ENCODE measurements around the gene ATRNL1. TPM values are rescaled to one million over a fixed set of nuclear protein-coding genes. Genes with fewer than 3 reads are reported as not detected.

Gene ATRNL1
- total and polyA plus RNA-seq, 2 of the 8 experiments (the other 6 are each of a cell fraction or from before 2014, with no cell fraction given) = 5.1 to 17.6 TPM

DNA sequence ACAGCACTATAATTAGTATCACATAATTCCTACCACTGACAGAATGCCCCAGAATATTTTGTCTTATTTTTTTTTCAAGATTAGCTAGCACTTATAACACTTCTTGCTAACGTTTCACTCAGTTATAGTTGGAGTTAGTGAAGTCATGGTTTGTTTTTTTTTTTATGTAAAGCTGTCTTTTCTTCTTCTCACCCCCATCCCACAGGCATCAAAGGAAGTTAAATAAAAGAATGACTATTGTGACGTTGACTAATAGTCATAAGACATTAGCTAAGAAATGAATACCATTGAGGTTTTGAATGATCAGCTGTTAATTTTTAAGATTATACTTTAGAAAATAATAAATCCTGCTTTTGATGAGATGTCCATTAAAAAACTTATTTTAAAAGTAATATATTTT is 681.6 kb downstream of the ATRNL1 start:
- Histone ChIP-seq H3K23me2 (ENCODE audit: low read depth, low read length) (no peaks in the 10 kb centered on the region), H3K79me1 (ENCODE audit: low read depth, low read length) (no peaks in the 10 kb centered on the region), H3K27me3 (replicated peaks in 1 of 4; ENCODE audit: control insufficient read depth in 3 of 4, extremely low read depth in 1 of 4, insufficient read depth in 3 of 4, low read length in 3 of 4) (no peaks in the 10 kb centered on the region), H2AFZ (ENCODE audit: low read length) (no peak overlapping the region), H3K4me2 (ENCODE audit: insufficient read depth in 1 of 2, low read depth in 2 of 2, low read length in 2 of 2) (no peak overlapping the region), H4K5ac (ENCODE audit: insufficient read length, low read depth, low read length) (no peak overlapping the region), H3K36me3 (ENCODE audit: control insufficient read depth in 2 of 4, insufficient read depth in 4 of 4, low read length in 3 of 4) (no peaks in the 10 kb centered on the region), H3K9ac (replicated peaks in 1 of 4; ENCODE audit: extremely low read depth in 1 of 4, low read depth in 3 of 4, low read length in 3 of 4) (no peak overlapping the region), H3K23ac (ENCODE audit: insufficient read length) (no peak overlapping the region), H2BK12ac (ENCODE audit: low read depth, low read length) (no peak overlapping the region), H3K4ac (replicated peaks; ENCODE audit: insufficient read length, low read depth, low read length) (no peak overlapping the region), H4K8ac (ENCODE audit: extremely low read depth, insufficient read depth, low read length) (no peak overlapping the region), H3K79me2 (ENCODE audit: control insufficient read depth in 1 of 2, insufficient read depth in 2 of 2, low read length in 2 of 2) (no peaks in the 10 kb centered on the region), H4K20me1 (replicated peaks in 1 of 2; ENCODE audit: control insufficient read depth in 1 of 2, insufficient read depth in 2 of 2, low read length in 2 of 2) (no peaks in the 10 kb centered on the region), H2BK120ac (replicated peaks; ENCODE audit: low read depth, low read length) (no peak overlapping the region), H2AK5ac (ENCODE audit: low read depth, low read length) (no peak overlapping the region), H3K14ac (ENCODE audit: insufficient read length) (no peak overlapping the region), H2BK20ac (ENCODE audit: low read length) (no peak overlapping the region), H3K4me3 (ENCODE audit: extremely low read depth in 1 of 4, insufficient read depth in 2 of 4, low read depth in 3 of 4, low read length in 4 of 4) (no peak overlapping the region), H4K91ac (replicated peaks; ENCODE audit: insufficient read length, low read length) (no peak overlapping the region), H3K27ac (ENCODE audit: low read depth, low read length) (no peak overlapping the region), H3K18ac (ENCODE audit: extremely low read depth, low read length) (no peak overlapping the region), H3K9me3 (ENCODE audit: insufficient read depth in 2 of 2, low read depth in 1 of 2, low read length in 1 of 2) (no peaks in the 10 kb centered on the region), H2BK5ac (ENCODE audit: low read depth, low read length) (no peak overlapping the region), H3K56ac (replicated peaks; ENCODE audit: insufficient read length, low read depth, low read length) (no peak overlapping the region), H2BK15ac (ENCODE audit: low read length) (no peak overlapping the region), H3K4me1 (replicated peaks in 1 of 4; ENCODE audit: control insufficient read depth in 3 of 4, insufficient read depth in 4 of 4, low read length in 3 of 4) (no peaks in the 10 kb centered on the region)
- WGBS, 2 experiments (ENCODE audit: extremely low coverage in 1 of 2, insufficient coverage in 1 of 2, insufficient read length in 1 of 2, insufficient replicate concordance in 2 of 2, low coverage in 1 of 2, low lambda C conversion rate in 2 of 2, missing lambda C conversion rate in 1 of 2) = 61% methylated on average over 2 of the region's 2 CpGs; no CpG with 5 or more reads in 1 of the 2 experiments
- CTCF ChIA-PET (ENCODE audit: partially characterized antibody) = interaction anchor here (0.9 to 2.1 kb wide), 3 partner anchors 12 to 25 kb away, joined by 3 to 7 read pairs (median 3); no protein-coding TSS in a partner anchor
- no peak for FAIRE-seq
- POLR2A ChIA-PET (ENCODE audit: partially characterized antibody) = no interaction called here
- DNase-seq (ENCODE audit: low read depth in 1 of 2, low spot score in 2 of 2) = no peak
- TF ChIP-seq CHD1 (IDR thresholded peaks at IDR 0.05; ENCODE audit: low read depth, low read length) (no peak), EZH2 (IDR thresholded peaks at IDR 0.05; ENCODE audit: low read depth, low read length, severe bottlenecking) (no peak), NANOG (IDR thresholded peaks at IDR 0.05; ENCODE audit: insufficient read depth, low read depth, low read length, poor library complexity, severe bottlenecking) (no peak), YY1 (IDR thresholded peaks at IDR 0.05; ENCODE audit: low read depth, low read length) (no peak), KDM4A (IDR thresholded peaks at IDR 0.05; ENCODE audit: low read depth, low read length, severe bottlenecking) (no peak), ASH2L (IDR thresholded peaks at IDR 0.05; ENCODE audit: low read length) (no peak), POU5F1 (IDR thresholded peaks at IDR 0.05; ENCODE audit: low read depth, low read length) (no peak)
- TF ChIP-seq, protein P1, sequence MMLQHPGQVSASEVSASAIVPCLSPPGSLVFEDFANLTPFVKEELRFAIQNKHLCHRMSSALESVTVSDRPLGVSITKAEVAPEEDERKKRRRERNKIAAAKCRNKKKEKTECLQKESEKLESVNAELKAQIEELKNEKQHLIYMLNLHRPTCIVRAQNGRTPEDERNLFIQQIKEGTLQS (IDR thresholded peaks at IDR 0.05; ENCODE audit: insufficient read depth, low read depth, low read length) = no peak

Measured in H1 (cell line).